A673 (cell line): ENCODE results near the gene CCNY.
"Not testable (repeated sequence)": the region's sequence is repeated elsewhere in the genome, so short reads cannot be mapped to it uniquely, and the experiment has no call there.

Experiments
- EZH2 ChIP-seq: fragments of 200-600 bp; sonication (generic); IDR thresholded peaks from 2 replicates; pipeline ENCODE4 v1.6.1; 2017; ENCODE audit warnings: borderline replicate concordance, low read depth, mild to moderate bottlenecking, mixed read lengths, antibody characterized with exemption, low read length; ENCODE audit not compliant: poor library complexity, severe bottlenecking
- TF ChIP-seq, protein P1 (sequence below): fragments of 300-800, 200-600 bp; sonication (generic); conservative IDR thresholded peaks from 2 replicates; pipeline ENCODE4 v1.5.1; 2017; ENCODE audit warnings: low read depth, mild to moderate bottlenecking, antibody characterized with exemption, low read length, moderate library complexity, mixed read lengths

DNA sequence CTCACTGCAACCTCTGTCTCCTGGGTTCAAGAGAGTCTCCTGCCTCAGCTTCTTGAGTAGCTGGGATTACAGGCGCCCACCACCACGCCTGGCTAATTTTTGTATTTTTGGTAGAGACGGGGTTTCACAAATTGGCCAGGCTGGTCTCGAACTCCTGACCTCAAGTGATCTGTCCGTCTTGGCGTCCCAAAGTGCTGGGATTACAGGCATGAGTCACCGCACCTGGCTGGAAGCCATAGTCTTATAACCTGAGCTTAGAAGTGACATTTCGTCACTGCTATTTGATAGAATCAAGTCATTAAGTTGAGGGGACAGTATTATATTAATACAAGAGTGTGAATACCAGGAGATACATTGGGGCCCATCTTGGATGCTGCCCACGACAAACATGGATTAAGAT lies 17.9 kb downstream of the CCNY start:
- TF ChIP-seq, protein P1, sequence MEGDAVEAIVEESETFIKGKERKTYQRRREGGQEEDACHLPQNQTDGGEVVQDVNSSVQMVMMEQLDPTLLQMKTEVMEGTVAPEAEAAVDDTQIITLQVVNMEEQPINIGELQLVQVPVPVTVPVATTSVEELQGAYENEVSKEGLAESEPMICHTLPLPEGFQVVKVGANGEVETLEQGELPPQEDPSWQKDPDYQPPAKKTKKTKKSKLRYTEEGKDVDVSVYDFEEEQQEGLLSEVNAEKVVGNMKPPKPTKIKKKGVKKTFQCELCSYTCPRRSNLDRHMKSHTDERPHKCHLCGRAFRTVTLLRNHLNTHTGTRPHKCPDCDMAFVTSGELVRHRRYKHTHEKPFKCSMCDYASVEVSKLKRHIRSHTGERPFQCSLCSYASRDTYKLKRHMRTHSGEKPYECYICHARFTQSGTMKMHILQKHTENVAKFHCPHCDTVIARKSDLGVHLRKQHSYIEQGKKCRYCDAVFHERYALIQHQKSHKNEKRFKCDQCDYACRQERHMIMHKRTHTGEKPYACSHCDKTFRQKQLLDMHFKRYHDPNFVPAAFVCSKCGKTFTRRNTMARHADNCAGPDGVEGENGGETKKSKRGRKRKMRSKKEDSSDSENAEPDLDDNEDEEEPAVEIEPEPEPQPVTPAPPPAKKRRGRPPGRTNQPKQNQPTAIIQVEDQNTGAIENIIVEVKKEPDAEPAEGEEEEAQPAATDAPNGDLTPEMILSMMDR: not testable (repeated sequence)
- TF ChIP-seq EZH2: not testable (repeated sequence)
